ENCODE results near the gene OR7D2.

Gene OR7D2

DNA sequence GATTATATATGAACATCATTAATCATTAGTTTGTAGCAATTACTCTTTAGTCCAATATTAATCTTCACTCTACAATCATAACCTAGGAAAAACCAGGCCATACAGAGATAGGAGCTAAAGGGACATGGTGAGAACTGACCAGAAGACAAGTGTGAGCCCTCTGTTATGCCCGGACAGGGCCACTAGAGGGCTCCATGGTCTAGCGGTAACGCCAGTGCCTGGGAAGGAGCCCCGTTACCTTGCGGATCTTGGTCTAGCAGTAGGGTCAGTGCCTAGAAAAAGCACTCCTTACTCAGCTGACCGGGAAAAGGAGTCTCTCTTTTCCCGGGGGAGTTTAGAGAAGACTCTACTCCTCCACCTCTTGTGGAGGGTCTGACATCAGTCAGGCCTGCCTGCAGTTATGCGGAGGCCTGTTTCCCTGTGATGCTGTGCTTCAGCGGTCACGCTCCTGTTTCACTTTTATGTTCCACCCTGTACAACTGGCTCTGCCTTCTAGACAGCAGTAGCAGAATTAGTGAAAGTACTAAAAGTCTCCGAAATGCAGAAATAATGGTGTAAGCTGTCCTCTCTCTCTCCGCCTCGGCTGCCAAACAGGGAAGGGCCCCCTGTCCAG lies 26.8 kb downstream of the OR7D2 start:
- no peak overlapping the region for H3K4me2 ChIP-seq (ENCODE audit: low read length)
- H3K79me2 ChIP-seq (ENCODE audit: insufficient read depth, low read length): no peaks in the 10 kb centered on the region
- H3K9me3 ChIP-seq (ENCODE audit: low read length): no peaks in the 10 kb centered on the region
- no peaks in the 10 kb centered on the region for H3K27me3 ChIP-seq (ENCODE audit: insufficient read depth, low read length)
- H2AFZ ChIP-seq (ENCODE audit: low read length): no peak overlapping the region
- no peak overlapping the region for H3K27ac ChIP-seq (ENCODE audit: low read depth, low read length, poor library complexity, severe bottlenecking)
- TF ChIP-seq EZH2 (IDR thresholded peaks at IDR 0.05; ENCODE audit: borderline replicate concordance, low read length): no peak
- TF ChIP-seq, protein P1, sequence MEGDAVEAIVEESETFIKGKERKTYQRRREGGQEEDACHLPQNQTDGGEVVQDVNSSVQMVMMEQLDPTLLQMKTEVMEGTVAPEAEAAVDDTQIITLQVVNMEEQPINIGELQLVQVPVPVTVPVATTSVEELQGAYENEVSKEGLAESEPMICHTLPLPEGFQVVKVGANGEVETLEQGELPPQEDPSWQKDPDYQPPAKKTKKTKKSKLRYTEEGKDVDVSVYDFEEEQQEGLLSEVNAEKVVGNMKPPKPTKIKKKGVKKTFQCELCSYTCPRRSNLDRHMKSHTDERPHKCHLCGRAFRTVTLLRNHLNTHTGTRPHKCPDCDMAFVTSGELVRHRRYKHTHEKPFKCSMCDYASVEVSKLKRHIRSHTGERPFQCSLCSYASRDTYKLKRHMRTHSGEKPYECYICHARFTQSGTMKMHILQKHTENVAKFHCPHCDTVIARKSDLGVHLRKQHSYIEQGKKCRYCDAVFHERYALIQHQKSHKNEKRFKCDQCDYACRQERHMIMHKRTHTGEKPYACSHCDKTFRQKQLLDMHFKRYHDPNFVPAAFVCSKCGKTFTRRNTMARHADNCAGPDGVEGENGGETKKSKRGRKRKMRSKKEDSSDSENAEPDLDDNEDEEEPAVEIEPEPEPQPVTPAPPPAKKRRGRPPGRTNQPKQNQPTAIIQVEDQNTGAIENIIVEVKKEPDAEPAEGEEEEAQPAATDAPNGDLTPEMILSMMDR (IDR thresholded peaks at IDR 0.05; ENCODE audit: low read length): peak; percentile 76
- H3K36me3 ChIP-seq (ENCODE audit: insufficient read depth, low read length): no peaks in the 10 kb centered on the region
- no peaks in the 10 kb centered on the region for H3K9me2 ChIP-seq (ENCODE audit: low read depth, low read length)
- no peak overlapping the region for H3K9ac ChIP-seq (ENCODE audit: low read length)
- no peaks in the 10 kb centered on the region for H4K20me1 ChIP-seq (ENCODE audit: insufficient read depth, low read length)
- H3K4me1 ChIP-seq (ENCODE audit: insufficient read depth, low read length, severe bottlenecking): no peaks in the 10 kb centered on the region
- no peak overlapping the region for H3K4me3 ChIP-seq (ENCODE audit: low read depth, low read length, poor library complexity, severe bottlenecking)
- H3F3A ChIP-seq (ENCODE audit: insufficient read depth, low read length): no peaks in the 10 kb centered on the region

DNA sequence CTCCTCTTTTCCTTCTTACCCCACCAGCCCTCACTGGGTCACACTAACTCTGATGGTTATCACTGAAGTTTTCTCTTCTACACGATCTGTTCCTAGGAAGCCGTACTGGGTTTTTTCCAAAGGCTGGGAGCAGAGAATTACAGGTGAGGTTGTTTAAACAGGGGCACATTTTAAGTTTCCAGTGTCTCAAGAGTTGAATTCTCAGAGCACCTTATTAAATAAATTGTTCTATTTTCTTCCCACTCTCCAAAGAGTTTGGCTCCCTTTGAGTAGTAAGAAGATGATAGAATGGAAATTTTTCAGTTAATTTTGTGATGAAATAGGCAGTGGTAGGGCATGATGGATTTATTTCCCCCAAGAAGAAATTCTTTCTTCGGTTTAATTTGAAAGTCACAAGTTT lies 40.7 kb downstream of the OR7D2 start, which contains the start of gene OR7D4:
Gene OR7D4, minus strand, starts transcription at position 101 of the 400 bp plus-strand sequence. CDS start 4,752 bp downstream, outside the sequence.
- no peak within 1 kb of the TSS for H3K27ac ChIP-seq (ENCODE audit: low read depth, low read length, poor library complexity, severe bottlenecking)
- no peaks in the 10 kb centered on the region for H4K20me1 ChIP-seq (ENCODE audit: insufficient read depth, low read length)
- no peaks in the 10 kb centered on the region for H3K4me1 ChIP-seq (ENCODE audit: insufficient read depth, low read length, severe bottlenecking)
- no peaks in the 10 kb centered on the region for H3K79me2 ChIP-seq (ENCODE audit: insufficient read depth, low read length)
- H2AFZ ChIP-seq (ENCODE audit: low read length): no peak within 1 kb of the TSS
- no peaks in the 10 kb centered on the region for H3K27me3 ChIP-seq (ENCODE audit: insufficient read depth, low read length)
- H3F3A ChIP-seq (ENCODE audit: insufficient read depth, low read length): no peaks in the 10 kb centered on the region
- H3K9me2 ChIP-seq (ENCODE audit: low read depth, low read length): no peaks in the 10 kb centered on the region
- no peak for TF ChIP-seq EZH2 (IDR thresholded peaks at IDR 0.05; ENCODE audit: borderline replicate concordance, low read length)
- TF ChIP-seq, protein P1 (IDR thresholded peaks at IDR 0.05; ENCODE audit: low read length): no peak
- H3K9me3 ChIP-seq (ENCODE audit: low read length): peaks cover 3% of the 10 kb centered on the region; the same call in 1 of the 2 replicates
- H3K9ac ChIP-seq (ENCODE audit: low read length): no peak within 1 kb of the TSS
- no peaks in the 10 kb centered on the region for H3K36me3 ChIP-seq (ENCODE audit: insufficient read depth, low read length)
- no peak within 1 kb of the TSS for H3K4me2 ChIP-seq (ENCODE audit: low read length)
- H3K4me3 ChIP-seq (ENCODE audit: low read depth, low read length, poor library complexity, severe bottlenecking): no peak within 1 kb of the TSS

All from OCI-LY1 (cell line).